GM12872 (cell line): ENCODE measurements around the gene UNC50.

Experiments
- CTCF ChIP-seq: IDR thresholded peaks from 3 replicates; pipeline ENCODE4 v1.5.1; 2011; ENCODE audit warnings: low read depth, mild to moderate bottlenecking, low read length, moderate library complexity; ENCODE audit not compliant: insufficient read depth

UNC50 gene

GRCh38 chr2:98585386-98585785 lies 23.0 kb upstream of the UNC50 start:
- TF ChIP-seq CTCF: no peak

GRCh38 chr2:98586551-98587140 lies 21.7 kb upstream of the UNC50 start:
- no peak for TF ChIP-seq CTCF

- TF ChIP-seq CTCF: no peak
These were observed 19.4 kb upstream of the UNC50 start for GRCh38 chr2:98588880-98589431.

GRCh38 chr2:98589489-98589888 lies 18.9 kb upstream of the UNC50 start:
- no peak for TF ChIP-seq CTCF

GRCh38 chr2:98592565-98592964 lies 15.8 kb upstream of the UNC50 start:
- no peak for TF ChIP-seq CTCF

GRCh38 chr2:98598781-98599428 lies 9.5 kb upstream of the UNC50 start:
- TF ChIP-seq CTCF: no peak

GRCh38 chr2:98601532-98602132 lies 6.8 kb upstream of the UNC50 start:
- TF ChIP-seq CTCF: peak; percentile 86
